Measurements from ENCODE around the gene SEMA5A.

DNA sequence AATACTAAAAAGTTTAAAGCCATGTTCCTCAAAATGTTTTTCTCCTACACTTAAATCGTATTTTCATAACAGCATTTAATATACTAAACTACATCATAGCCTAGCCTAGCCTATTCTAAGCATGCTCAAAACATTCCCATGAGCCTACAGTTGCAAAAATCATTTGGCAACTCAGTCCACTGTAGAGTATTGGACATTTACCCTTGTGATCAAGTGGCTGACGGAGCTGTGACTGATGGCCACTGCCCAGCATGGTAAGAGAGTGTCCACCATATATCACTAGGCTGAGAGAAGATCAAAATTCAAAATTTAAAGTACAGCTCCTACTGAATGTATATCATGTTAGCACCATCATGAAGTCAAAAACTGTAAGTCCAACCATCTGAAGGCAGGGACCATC is 30.9 kb downstream of the SEMA5A start:
- TF ChIP-seq, protein P1, sequence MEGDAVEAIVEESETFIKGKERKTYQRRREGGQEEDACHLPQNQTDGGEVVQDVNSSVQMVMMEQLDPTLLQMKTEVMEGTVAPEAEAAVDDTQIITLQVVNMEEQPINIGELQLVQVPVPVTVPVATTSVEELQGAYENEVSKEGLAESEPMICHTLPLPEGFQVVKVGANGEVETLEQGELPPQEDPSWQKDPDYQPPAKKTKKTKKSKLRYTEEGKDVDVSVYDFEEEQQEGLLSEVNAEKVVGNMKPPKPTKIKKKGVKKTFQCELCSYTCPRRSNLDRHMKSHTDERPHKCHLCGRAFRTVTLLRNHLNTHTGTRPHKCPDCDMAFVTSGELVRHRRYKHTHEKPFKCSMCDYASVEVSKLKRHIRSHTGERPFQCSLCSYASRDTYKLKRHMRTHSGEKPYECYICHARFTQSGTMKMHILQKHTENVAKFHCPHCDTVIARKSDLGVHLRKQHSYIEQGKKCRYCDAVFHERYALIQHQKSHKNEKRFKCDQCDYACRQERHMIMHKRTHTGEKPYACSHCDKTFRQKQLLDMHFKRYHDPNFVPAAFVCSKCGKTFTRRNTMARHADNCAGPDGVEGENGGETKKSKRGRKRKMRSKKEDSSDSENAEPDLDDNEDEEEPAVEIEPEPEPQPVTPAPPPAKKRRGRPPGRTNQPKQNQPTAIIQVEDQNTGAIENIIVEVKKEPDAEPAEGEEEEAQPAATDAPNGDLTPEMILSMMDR (IDR thresholded peaks at IDR 0.05; ENCODE audit: control extremely low read depth in 1 of 3, insufficient read depth in 1 of 3, low read depth in 1 of 3, low read length in 3 of 3): no peak
- TF ChIP-seq YY1 (IDR thresholded peaks at IDR 0.05; ENCODE audit: low read depth, low read length): no peak
- no peak for TF ChIP-seq BACH1 (IDR thresholded peaks at IDR 0.05; ENCODE audit: low read length)
- no peak for TF ChIP-seq EP300 (IDR thresholded peaks at IDR 0.05; ENCODE audit: borderline replicate concordance in 1 of 2, low read depth in 2 of 2, low read length in 2 of 2)
- TF ChIP-seq CEBPB (IDR thresholded peaks at IDR 0.05; ENCODE audit: low read depth, low read length): no peak
- no peak for TF ChIP-seq SIRT6 (IDR thresholded peaks at IDR 0.05; ENCODE audit: low read length)
- TF ChIP-seq KDM1A (IDR thresholded peaks at IDR 0.05; ENCODE audit: borderline replicate concordance, low read length): no peak
- no peak for TF ChIP-seq EZH2 (IDR thresholded peaks at IDR 0.05; ENCODE audit: low read depth, low read length, severe bottlenecking)
- TF ChIP-seq ZNF274 (IDR thresholded peaks at IDR 0.05; ENCODE audit: borderline replicate concordance, extremely low read depth, low read length): no peak
- no peak for TF ChIP-seq BCL11A (IDR thresholded peaks at IDR 0.05; ENCODE audit: low read depth in 2 of 2, low read length in 2 of 2)
- TF ChIP-seq POLR2A (IDR thresholded peaks at IDR 0.05; ENCODE audit: control extremely low read depth in 1 of 2, low read depth in 2 of 2, low read length in 2 of 2): no peak

Data from H1 (cell line).